Measurements from ENCODE around the gene PIMREG.

The PIMREG gene

GRCh38 chr17:6498901-6499540 lies 54.8 kb downstream of the PIMREG start:
- no peak for TF ChIP-seq CTCF (IDR thresholded peaks at IDR 0.05; ENCODE audit: insufficient read depth, low read depth, low read length, missing control alignments)
- no peak overlapping the region for H3K4me3 ChIP-seq (ENCODE audit: low read length)
- DNase-seq (ENCODE audit: low read depth), result no peak
